ENCODE data around the gene SLC45A1.

DNA sequence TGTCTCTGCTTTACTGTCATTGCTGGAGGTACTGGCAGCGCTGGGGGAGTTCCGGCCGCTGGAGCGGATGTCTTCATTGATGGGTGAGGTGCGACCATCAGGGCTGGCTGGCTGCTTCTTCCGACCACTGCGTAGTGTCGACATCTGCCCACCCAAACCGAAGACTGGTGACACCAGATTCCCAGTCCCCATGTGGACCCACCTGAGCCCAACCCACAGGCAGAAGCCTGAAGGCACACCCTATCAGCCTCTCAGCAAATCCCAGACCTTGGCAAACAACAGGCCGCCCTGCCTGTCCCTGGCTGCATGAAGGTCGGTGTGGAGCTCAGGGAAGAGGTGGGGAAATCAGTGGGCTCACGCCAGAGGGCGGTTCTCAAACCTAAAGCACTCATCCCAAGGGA, 44.8 kb downstream of the SLC45A1 start:
- TF ChIP-seq POLR2A (IDR thresholded peaks at IDR 0.05) = no peak
- TF ChIP-seq, protein P1, sequence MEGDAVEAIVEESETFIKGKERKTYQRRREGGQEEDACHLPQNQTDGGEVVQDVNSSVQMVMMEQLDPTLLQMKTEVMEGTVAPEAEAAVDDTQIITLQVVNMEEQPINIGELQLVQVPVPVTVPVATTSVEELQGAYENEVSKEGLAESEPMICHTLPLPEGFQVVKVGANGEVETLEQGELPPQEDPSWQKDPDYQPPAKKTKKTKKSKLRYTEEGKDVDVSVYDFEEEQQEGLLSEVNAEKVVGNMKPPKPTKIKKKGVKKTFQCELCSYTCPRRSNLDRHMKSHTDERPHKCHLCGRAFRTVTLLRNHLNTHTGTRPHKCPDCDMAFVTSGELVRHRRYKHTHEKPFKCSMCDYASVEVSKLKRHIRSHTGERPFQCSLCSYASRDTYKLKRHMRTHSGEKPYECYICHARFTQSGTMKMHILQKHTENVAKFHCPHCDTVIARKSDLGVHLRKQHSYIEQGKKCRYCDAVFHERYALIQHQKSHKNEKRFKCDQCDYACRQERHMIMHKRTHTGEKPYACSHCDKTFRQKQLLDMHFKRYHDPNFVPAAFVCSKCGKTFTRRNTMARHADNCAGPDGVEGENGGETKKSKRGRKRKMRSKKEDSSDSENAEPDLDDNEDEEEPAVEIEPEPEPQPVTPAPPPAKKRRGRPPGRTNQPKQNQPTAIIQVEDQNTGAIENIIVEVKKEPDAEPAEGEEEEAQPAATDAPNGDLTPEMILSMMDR (IDR thresholded peaks at IDR 0.05) = no peak
